Esophagus muscularis mucosa (tissue), 4 donors: ENCODE results near the gene PKP1. TPM values are rescaled to one million over a fixed set of nuclear protein-coding genes. Genes with fewer than 3 reads are reported as not detected.

Source experiments
- DNase-seq: peaks from one replicate; pipeline ENCODE4 v3.0.0-alpha.2; 2017; ENCODE audit errors: extremely low spot score
- H3K27ac ChIP-seq, 4 donors: fragments of 200-600 bp; sonication (generic); replicated peaks in 1 of 4; 1 replicate in 3 of 4; 2 replicates in 1 of 4; pipeline ENCODE4 v1.5.1; 2016 to 2019; ENCODE audit warnings: mild to moderate bottlenecking in 1 of 4
- H3K27me3 ChIP-seq, 4 donors: fragments of 200-600 bp; sonication (generic); one replicate each; pipeline versions ENCODE4 v1.5.1 to v1.6.0; 2016 to 2019
- H3K36me3 ChIP-seq, 4 donors: fragments of 200-600 bp; sonication (generic); one replicate each; pipeline ENCODE4 v1.5.1; 2016 to 2019
- H3K4me1 ChIP-seq, 4 donors: fragments of 200-600 bp; sonication (generic); one replicate each; pipeline ENCODE4 v1.5.1; 2016 to 2019
- H3K4me3 ChIP-seq, 4 donors: fragments of 200-600 bp; sonication (generic); 1 replicate in 2 of 4; 2 replicates in 2 of 4; pipeline ENCODE4 v1.5.1; 2016 to 2019; ENCODE audit warnings: mild to moderate bottlenecking in 4 of 4, moderate library complexity in 1 of 4
- H3K9me3 ChIP-seq, 4 donors: fragments of 200-600 bp; sonication (generic); 1 replicate in 3 of 4; 2 replicates in 1 of 4; pipeline ENCODE4 v1.5.1; 2016 to 2019
- CTCF ChIP-seq, 3 experiments: fragments of 200-600 bp in 2 of 3; fragments of 450-650 bp in 1 of 3; sonication (generic) in 2 of 3; IDR thresholded peaks; one replicate each; pipeline ENCODE4 v1.5.1; 2017 to 2019; ENCODE audit warnings: antibody characterized with exemption in 3 of 3, mild to moderate bottlenecking in 2 of 3, moderate library complexity in 1 of 3
- EP300 ChIP-seq: sonication (generic); formaldehyde crosslinking; IDR thresholded peaks from one replicate; pipeline ENCODE4 v1.6.1; 2017; ENCODE audit warnings: antibody characterized with exemption
- POLR2A ChIP-seq: fragments of 450-650 bp; IDR thresholded peaks from one replicate; pipeline ENCODE4 v1.6.1; 2017; ENCODE audit warnings: antibody characterized with exemption, moderate library complexity, mild to moderate bottlenecking, low read depth
- POLR2AphosphoS5 ChIP-seq, 2 donors: sonication (generic); formaldehyde crosslinking; IDR thresholded peaks; one replicate each; pipeline ENCODE4 v1.6.1; 2017; ENCODE audit warnings: antibody characterized with exemption in 2 of 2
- WGBS: methylation state at CpG from one replicate; pipeline ENCODE4 v1.1.5; 2018; 5-methylcytosine and 5-hydroxymethylcytosine counted together
- intact Hi-C: fragments of 100-400 bp; cut with DNase I; formaldehyde crosslinking; loops from one replicate; pipeline ENCODE4 v1.15.1; 2023
- total RNA-seq, 4 donors: library from RNA; depleted of rRNA; stranded (reverse); fragments of >200 nt; gene quantifications; one replicate each; pipeline versions ENCODE4 v1.1.0 to v1.2.1, GENCODE V29; 2016

The PKP1 gene
- total RNA-seq, 4 donors from 2014 or later: 0.50 to 1.9 (median 1.3) TPM

GRCh38 chr1:201365251-201365650 lies 81.9 kb downstream of the PKP1 start:
- Histone ChIP-seq H3K27ac (no peak overlapping the region), H3K4me1 (peaks cover 0 to 12% (median 0%) of the 10 kb centered on the region in 4 donors), H3K4me3 (no peak overlapping the region), H3K9me3 (no peaks in the 10 kb centered on the region), H3K36me3 (peaks cover 0 to 98% (median 0%) of the 10 kb centered on the region in 4 donors), H3K27me3 (peaks cover 0 to 20% (median 0%) of the 10 kb centered on the region in 4 donors)
- 80% methylated on average over 9 of the region's 11 CpGs for WGBS
- DNase-seq: no peak
- intact Hi-C loops: no loop called here
- no peak for TF ChIP-seq CTCF (IDR thresholded peaks at IDR 0.05)
- no peak for TF ChIP-seq EP300
- no peak for TF ChIP-seq POLR2AphosphoS5 (IDR thresholded peaks at IDR 0.05)
- TF ChIP-seq POLR2A: no peak

- H3K4me1 ChIP-seq: peaks cover 0 to 12% (median 0%) of the 10 kb centered on the region in 4 donors
- no peak overlapping the region for H3K4me3 ChIP-seq
- intact Hi-C loops: no loop called here
- H3K27ac ChIP-seq: no peak overlapping the region
- H3K9me3 ChIP-seq: no peaks in the 10 kb centered on the region
- peaks cover 0 to 20% (median 0%) of the 10 kb centered on the region in 4 donors for H3K27me3 ChIP-seq
- TF ChIP-seq EP300 (no peak), POLR2AphosphoS5 (IDR thresholded peaks at IDR 0.05) (no peak), POLR2A (no peak), CTCF (IDR thresholded peaks at IDR 0.05) (no peak)
- peaks cover 0 to 98% (median 0%) of the 10 kb centered on the region in 4 donors for H3K36me3 ChIP-seq
- no peak for DNase-seq
- WGBS: 80% methylated on average over 6 of the region's 7 CpGs
These were observed 83.4 kb downstream of the PKP1 start for GRCh38 chr1:201366696-201367095.

- Histone ChIP-seq H3K4me1 (peaks cover 0 to 12% (median 0%) of the 10 kb centered on the region in 4 donors), H3K27me3 (peaks cover 0 to 36% (median 0%) of the 10 kb centered on the region in 4 donors), H3K36me3 (peaks cover 0 to 98% (median 0%) of the 10 kb centered on the region in 4 donors), H3K9me3 (no peaks in the 10 kb centered on the region), H3K27ac (no peak overlapping the region), H3K4me3 (no peak overlapping the region)
- no peak for DNase-seq
- TF ChIP-seq POLR2A: no peak
- TF ChIP-seq POLR2AphosphoS5 (IDR thresholded peaks at IDR 0.05): no peak
- no peak for TF ChIP-seq EP300
- no peak for TF ChIP-seq CTCF (IDR thresholded peaks at IDR 0.05)
- intact Hi-C loops: no loop called here
- 96% methylated on average over 6 of the region's 6 CpGs for whole genome bisulfite sequencing
These were observed 85.9 kb downstream of the PKP1 start for GRCh38 chr1:201369209-201369608.

- peaks cover 0 to 45% (median 0%) of the 10 kb centered on the region in 4 donors for H3K27me3 ChIP-seq
- H3K36me3 ChIP-seq: peaks cover 0 to 92% (median 0%) of the 10 kb centered on the region in 4 donors
- no peak overlapping the region for H3K27ac ChIP-seq
- no peaks in the 10 kb centered on the region for H3K9me3 ChIP-seq
- TF ChIP-seq EP300 (no peak), POLR2AphosphoS5 (IDR thresholded peaks at IDR 0.05) (no peak), CTCF (IDR thresholded peaks at IDR 0.05) (no peak), POLR2A (no peak)
- intact Hi-C loops: no loop called here
- no peak overlapping the region for H3K4me3 ChIP-seq
- H3K4me1 ChIP-seq: peaks cover 0 to 12% (median 0%) of the 10 kb centered on the region in 4 donors
- DNase-seq: no peak
- WGBS: 60% methylated on average over 3 of the region's 3 CpGs
These were observed 87.2 kb downstream of the PKP1 start for GRCh38 chr1:201370500-201370899.

- no peak for DNase-seq
- H3K4me3 ChIP-seq: no peak overlapping the region
- H3K4me1 ChIP-seq: peaks cover 0 to 12% (median 0%) of the 10 kb centered on the region in 4 donors
- WGBS: 84% methylated on average over 9 of the region's 9 CpGs
- no peaks in the 10 kb centered on the region for H3K9me3 ChIP-seq
- intact Hi-C loops: no loop called here
- TF ChIP-seq POLR2A: no peak
- no peak for TF ChIP-seq EP300
- TF ChIP-seq POLR2AphosphoS5 (IDR thresholded peaks at IDR 0.05): no peak
- no peak for TF ChIP-seq CTCF (IDR thresholded peaks at IDR 0.05)
- H3K27ac ChIP-seq: no peak overlapping the region
- peaks cover 0 to 92% (median 0%) of the 10 kb centered on the region in 4 donors for H3K36me3 ChIP-seq
- peaks cover 0 to 50% (median 0%) of the 10 kb centered on the region in 4 donors for H3K27me3 ChIP-seq
These were observed 88.0 kb downstream of the PKP1 start for GRCh38 chr1:201371276-201371675.
